NCI-H446 (cell line): Measurements from ENCODE around the gene CHD1L.
"Not testable (repeated sequence)": the region's sequence is repeated elsewhere in the genome, so short reads cannot be mapped to it uniquely, and the experiment has no call there.

Experiments used
- DNase-seq, 2 experiments: peaks; one replicate each; lab custom pipeline; 2025; lab: John Stamatoyannopoulos, UW

CHD1L gene

DNA sequence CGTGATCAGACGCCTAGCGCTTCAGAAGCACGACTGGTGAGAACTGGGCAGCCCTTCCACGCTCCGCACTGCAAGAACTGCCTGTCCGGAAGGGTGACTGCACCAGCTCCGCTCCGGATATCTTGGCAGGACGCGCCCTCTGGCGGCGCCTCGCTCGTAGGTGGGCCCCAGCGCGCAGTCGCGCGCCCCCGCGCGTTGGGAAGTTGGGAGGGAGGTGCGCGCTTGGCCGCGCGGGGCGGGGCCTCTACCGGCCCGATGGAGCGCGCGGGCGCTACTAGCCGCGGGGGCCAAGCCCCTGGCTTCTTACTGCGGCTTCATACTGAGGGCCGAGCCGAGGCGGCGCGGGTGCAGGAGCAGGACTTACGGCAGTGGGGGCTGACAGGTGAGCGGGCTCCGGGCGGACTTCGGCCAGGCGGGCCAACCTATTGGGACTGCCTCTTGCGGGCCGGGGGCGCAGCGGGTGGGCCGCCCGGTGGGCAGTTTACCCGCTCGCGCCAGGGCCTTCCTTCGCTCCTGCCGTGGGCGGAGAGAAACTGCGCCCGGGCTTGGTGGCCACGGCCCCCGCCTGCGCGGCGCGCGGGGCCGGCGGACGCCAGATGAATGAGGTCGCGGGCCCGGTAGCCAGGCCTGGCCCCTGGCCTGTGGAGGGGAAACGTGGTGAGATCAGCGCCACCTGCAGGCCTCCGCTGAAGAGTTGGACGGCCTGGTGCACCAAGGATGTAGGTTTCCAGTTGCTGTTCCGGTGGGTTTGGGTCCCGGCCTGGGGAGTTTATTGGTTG lies at the start of gene CHD1L:
Gene CHD1L, plus strand, starts transcription at position 236 of the 779 bp plus-strand sequence. Its CDS starts 20 bp downstream, at position 256.
- DNase-seq, result peak; percentile 82 to 98

GRCh38 chr1:147197324-147197723 lies 45.2 kb upstream of the CHD1L start:
- not testable (repeated sequence) for DNase-seq

DNA sequence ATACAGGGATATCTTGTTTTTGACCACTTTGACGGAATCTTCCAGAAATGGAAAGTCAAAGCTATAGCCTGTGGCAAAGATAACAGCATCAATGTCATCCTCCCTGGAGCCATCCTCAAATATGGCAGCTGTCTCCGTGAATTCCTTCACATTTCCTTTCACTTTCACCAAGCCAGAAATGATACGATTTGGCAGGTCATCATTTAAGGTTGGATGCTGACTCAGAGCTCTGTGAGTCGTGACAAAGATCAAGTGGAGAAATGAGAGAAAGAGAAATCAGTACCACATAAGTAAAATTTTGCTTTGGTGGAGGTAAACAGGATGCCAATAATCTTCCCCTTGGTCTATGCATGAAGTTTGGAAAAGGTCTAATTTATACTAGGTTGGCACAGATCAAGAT lies 41.2 kb upstream of the CHD1L start:
- no peak for DNase-seq

DNA sequence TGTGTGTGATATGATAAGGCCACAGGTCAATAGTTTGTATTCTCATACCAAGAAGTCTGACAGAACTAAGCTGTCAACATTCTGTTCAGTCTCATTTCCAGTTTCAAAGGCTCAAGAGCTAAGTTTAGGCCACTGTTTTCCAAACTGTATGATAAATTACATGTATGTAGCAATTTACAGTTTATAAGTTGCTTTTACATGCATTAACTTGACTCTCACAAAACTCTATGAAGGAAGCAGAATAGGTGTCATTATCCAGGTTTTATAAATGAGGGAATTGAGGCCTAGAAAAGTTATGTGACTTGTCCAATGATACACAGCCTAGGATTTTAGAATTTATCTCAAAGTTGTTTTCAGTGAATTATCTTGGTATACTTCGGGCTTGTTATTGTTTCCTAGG lies 40.7 kb upstream of the CHD1L start:
- no peak for DNase-seq

DNA sequence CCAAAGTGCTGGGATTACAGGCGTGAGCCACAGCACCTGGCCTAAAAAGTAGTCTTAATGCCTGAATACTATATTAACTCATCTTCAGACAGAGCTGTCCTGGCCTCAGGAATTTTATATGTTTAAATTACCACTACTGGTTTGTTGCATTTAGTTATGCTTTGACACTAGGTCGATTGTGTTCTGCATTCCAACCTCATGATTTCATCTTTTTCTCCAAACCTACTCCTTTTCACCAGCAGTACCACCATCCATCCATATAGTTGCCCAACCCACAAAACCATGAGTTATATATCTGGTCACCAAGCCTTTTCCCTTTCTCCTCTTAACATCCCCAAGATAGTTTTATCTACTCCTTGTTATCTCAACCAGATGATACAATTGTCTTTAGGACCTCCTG lies 39.9 kb upstream of the CHD1L start:
- DNase-seq, result no peak

DNA sequence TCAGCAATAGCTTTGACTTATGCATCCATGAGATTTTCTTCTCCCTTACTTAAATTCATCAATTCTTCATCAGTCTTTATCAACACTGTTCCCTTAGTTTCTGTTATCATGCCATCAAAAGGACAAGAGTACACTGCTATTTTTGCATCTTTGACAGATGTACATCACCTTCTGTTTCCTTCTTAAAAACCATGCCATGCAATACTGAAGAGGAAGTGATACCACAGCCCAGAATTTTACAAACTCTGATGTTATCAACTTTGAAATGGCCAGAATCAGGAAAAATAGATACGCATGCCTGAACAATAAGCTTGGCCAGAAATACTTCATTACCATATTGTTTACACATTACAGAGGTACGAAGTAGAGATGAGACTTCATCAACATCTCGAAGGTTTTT lies 38.4 kb upstream of the CHD1L start:
- DNase-seq, result no peak

DNA sequence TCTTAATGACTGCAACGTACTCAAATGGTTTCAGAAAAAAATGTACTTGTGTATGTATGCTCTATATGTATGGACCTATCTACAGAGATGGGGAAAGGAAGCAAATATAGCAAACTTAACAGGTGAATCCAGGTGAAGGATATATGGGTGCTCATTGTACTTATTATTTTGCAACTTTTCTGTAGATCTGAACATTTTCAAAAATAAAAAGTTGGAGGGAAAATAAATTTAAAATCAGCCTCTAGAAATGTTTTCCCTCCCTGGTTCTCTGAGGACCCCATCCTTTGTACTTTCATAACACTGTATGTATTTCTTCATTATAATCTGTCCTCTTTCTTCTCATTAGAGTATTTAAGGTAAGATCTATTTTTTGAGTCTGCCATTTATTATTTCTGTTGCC lies 35.3 kb upstream of the CHD1L start:
- no peak for DNase-seq

GRCh38 chr1:147208619-147209018 lies 33.9 kb upstream of the CHD1L start:
- no peak for DNase-seq

GRCh38 chr1:147209825-147210821 lies 32.4 kb upstream of the CHD1L start:
- no peak for DNase-seq

- no peak for DNase-seq
Measured at GRCh38 chr1:147210987-147211386, 31.5 kb upstream of the CHD1L start.

GRCh38 chr1:147211577-147211976 lies 30.9 kb upstream of the CHD1L start:
- no peak for DNase-seq

DNA sequence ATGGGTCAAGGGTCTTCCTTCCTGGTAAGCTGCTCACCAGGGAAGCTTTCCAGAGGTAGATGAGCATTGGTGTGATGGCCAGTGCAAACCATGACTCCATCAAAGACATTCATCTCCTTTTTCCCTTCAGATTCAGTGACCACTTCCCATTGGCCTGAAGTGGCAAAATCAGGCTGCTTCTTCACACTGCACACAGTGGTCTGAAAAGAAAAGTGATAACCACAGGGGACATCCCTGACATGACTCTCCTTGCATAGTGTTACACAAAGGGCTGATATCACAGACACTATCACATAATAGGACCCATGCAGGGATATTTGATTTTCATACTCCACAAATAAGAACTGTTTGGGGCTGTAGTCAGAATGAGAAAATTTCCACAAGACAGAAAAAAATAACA lies 29.2 kb upstream of the CHD1L start:
- DNase-seq, result no peak

- no peak for DNase-seq
Measured at GRCh38 chr1:147214325-147214724, 28.2 kb upstream of the CHD1L start.

DNA sequence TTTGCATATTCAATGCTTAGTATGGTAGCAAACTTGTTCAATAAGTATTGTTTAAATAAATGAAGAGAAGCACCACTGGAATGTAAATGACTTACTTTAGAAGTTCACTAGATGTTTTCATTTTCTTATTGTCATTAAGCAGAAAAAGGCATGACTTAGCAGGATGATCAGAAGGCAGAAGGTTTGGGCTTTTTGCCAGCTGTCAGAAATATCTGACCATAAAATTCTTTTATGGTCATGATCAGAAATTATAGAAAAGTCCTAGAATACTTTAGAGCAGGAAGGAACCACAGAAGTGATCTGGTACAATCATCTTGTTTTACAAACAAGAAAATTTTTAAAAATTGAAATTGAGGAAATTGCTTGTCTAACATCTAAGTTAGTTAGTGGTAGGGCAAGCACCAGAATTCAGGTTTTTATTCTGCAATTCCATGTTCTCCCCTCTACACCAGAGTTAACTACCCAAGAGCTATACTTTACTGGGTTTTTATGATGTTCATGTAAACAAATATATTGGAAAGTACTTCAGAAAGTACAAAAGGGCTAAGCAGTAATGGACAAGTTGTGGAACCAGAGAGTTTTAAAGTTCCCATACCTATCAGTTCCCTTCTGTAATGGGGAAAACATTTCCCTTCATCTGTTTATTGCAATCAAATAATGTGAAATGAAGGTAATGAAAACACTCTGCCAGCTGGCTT lies 27.5 kb upstream of the CHD1L start:
- no peak for DNase-seq

DNA sequence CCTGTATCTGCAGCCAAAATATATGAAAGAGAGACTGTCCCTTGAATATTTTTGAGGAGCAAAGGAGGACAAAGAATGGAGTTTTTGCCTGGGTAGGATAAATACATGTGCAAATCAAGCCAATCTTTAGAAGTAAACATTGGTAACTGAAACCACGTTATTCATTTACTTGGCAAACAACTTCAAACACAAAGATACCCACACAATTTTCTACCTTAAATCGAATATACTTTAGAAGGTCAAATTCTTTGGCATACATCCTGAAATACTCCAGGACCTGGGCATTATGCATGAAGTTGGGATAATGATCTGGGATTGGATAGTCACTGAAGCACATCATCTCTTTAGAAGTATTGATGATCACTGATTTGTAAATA lies 27.0 kb upstream of the CHD1L start:
- no peak for DNase-seq

DNA sequence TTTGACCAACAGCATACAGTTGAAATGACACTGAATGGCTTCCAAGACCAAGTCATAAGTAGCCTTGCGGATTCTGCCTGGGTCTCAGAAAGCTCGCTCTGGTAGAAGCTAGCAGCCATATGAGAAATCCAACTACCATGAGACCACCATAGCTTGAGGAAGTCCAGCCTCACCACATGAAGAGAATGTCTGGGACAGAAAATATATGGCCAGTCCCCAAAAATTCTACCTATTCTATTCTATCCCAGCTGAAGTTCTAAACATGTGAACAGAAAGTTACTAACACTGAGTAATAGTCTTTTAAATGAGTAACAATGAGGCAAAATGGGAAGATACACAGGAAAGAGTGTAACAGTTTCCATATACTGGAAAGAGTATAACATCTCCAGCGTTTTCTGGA lies 26.4 kb upstream of the CHD1L start:
- no peak for DNase-seq

GRCh38 chr1:147217141-147217540 lies 25.3 kb upstream of the CHD1L start:
- DNase-seq, result no peak

- DNase-seq, result no peak
Measured at GRCh38 chr1:147218606-147219005, 23.9 kb upstream of the CHD1L start.

GRCh38 chr1:147223740-147224615 lies 18.5 kb upstream of the CHD1L start:
- no peak for DNase-seq

GRCh38 chr1:147225193-147225730 lies 17.2 kb upstream of the CHD1L start, which contains the start of gene FMO5:
TSS of gene FMO5 (minus strand) at chr1:147225339. CDS start at chr1:147225029, 310 bp downstream.
- no peak for DNase-seq

GRCh38 chr1:147231032-147231431 lies 11.5 kb upstream of the CHD1L start:
- not testable (repeated sequence) for DNase-seq
